Mammary epithelial cell (primary cell): ENCODE results near the gene GLRX3.

ENCODE experiments used
- EZH2 ChIP-seq: IDR thresholded peaks from 2 replicates; pipeline ENCODE4 v1.6.1; 2012; ENCODE audit warnings: low read length, inconsistent platforms, borderline replicate concordance
- TF ChIP-seq, protein P1 (sequence below), 2 donors: IDR thresholded peaks in 1 of 2; conservative IDR thresholded peaks in 1 of 2; 2 replicates each; pipeline ENCODE4 v1.5.1; 2011 to 2012; ENCODE audit warnings: inconsistent platforms in 2 of 2, low read length in 2 of 2, mild to moderate bottlenecking in 2 of 2, control low read depth in 1 of 2, low read depth in 1 of 2; ENCODE audit not compliant: insufficient read depth in 1 of 2; ENCODE audit errors: extremely low read depth in 1 of 2

- TF ChIP-seq, protein P1, sequence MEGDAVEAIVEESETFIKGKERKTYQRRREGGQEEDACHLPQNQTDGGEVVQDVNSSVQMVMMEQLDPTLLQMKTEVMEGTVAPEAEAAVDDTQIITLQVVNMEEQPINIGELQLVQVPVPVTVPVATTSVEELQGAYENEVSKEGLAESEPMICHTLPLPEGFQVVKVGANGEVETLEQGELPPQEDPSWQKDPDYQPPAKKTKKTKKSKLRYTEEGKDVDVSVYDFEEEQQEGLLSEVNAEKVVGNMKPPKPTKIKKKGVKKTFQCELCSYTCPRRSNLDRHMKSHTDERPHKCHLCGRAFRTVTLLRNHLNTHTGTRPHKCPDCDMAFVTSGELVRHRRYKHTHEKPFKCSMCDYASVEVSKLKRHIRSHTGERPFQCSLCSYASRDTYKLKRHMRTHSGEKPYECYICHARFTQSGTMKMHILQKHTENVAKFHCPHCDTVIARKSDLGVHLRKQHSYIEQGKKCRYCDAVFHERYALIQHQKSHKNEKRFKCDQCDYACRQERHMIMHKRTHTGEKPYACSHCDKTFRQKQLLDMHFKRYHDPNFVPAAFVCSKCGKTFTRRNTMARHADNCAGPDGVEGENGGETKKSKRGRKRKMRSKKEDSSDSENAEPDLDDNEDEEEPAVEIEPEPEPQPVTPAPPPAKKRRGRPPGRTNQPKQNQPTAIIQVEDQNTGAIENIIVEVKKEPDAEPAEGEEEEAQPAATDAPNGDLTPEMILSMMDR (conservative IDR thresholded peaks at IDR 0.05 in 1 of 2, IDR thresholded peaks at IDR 0.05 in 1 of 2; ENCODE audit: extremely low read depth in 1 of 2, insufficient read depth in 1 of 2, low read depth in 1 of 2, low read length in 2 of 2): no peak
- no peak for TF ChIP-seq EZH2
These were observed 57.5 kb downstream of the GLRX3 start for GRCh38 chr10:130193493-130194193.
